NCI-H345 treated with DMSO at 0.1 percent for 48 hours (cell line): ENCODE data around the gene PSME4.
"Not testable (repeated sequence)": the region's sequence is repeated elsewhere in the genome, so short reads cannot be mapped to it uniquely, and the experiment has no call there.

Experiments
- DNase-seq: peaks from one replicate; lab custom pipeline; 2025; ENCODE audit not compliant: unreplicated experiment; lab: John Stamatoyannopoulos, UW

Gene PSME4

DNA sequence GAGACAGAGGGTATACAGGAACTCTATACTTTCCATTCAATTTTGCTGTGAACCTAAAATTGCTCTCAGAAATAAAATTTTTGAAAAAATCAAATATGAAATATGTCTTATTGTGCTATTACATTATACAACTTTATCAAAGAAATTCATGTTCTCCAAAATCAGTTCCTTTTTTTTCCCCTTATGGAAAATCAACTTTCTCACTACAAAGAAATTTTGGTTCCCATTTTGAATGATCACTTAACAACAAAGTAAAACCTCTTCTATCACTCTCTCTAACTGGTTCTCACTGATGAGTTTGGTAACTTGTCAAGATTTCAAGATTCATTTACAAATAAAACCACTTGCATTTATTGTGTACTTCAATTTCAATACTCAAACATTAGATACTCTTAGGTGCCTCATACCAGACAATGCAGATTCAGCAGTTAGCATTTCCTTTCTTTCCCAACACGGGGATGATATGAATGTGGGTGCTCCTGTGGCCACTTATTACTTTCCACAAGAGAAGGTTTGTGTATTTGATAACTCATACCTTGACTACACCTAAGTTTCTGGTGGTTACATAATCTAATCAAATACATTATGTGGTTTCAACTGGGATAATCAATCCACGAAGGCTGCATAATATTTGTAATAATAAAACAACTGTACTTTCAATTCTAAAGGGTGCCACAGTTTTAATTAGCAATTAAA lies 6.4 kb downstream of the PSME4 start:
- DNase-seq, result no peak

GRCh38 chr2:53961478-53962216 lies 9.1 kb downstream of the PSME4 start:
- not testable (repeated sequence) for DNase-seq

- DNase-seq, result no peak
Measured at GRCh38 chr2:53960476-53960875, 10.3 kb downstream of the PSME4 start.

DNA sequence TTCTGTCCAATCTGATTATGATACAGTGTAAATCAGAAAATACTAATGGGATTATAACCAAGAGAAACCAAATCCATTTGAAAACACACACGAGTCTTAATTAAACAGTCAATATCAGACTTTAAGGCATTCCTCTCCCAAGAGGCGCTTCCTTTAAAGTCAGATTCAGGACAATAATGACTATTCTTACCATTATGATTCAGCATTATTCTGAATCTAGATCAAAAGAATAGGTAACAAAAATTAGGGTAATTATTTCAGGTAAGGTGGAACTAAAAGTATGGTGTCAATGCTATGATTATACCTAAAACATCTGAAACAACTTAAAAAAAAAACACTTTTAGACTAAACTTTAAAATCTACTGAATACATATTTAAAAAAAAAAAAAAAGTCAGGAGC lies 12.3 kb downstream of the PSME4 start:
- no peak for DNase-seq

GRCh38 chr2:53952519-53952918 lies 18.3 kb downstream of the PSME4 start:
- DNase-seq, result no peak

DNA sequence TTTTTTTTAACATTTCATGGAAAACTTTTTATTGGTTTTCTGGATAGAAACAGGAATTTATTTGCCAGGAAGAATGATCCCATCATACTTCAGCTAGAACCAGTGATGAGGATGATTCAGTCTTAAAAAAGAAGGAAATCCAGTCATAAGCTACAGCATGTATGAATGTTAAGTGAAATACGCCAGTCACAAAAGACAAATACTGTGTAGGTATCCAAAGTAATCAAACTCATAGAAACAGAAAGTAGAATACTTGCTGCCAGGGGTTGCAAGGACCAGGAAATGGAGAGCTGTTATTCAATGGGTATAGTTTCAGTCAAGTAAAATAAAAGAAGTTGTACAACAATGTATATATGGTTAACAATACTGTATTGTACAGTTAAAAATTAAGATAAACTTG lies 21.3 kb downstream of the PSME4 start:
- no peak for DNase-seq

- DNase-seq, result no peak
Measured at GRCh38 chr2:53945538-53945937, 25.3 kb downstream of the PSME4 start.

DNA sequence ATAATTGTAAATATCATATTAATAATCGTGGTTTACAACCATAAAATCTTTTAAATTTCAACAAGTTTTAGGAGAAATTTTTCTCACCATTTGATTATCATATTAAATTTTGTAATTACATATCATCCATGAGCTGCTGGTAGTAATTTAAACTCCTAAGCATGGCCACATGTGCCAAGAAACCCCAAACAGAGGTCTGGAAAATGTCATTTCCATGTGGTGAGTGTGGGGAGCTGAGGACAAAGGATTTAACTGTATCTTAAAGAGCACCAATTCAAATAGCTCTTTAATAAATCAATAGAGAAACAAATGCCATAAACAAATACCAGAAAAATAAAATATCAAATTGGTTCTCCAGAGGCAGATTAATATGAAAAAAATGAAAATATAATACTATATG lies 26.3 kb downstream of the PSME4 start:
- DNase-seq, result no peak

DNA sequence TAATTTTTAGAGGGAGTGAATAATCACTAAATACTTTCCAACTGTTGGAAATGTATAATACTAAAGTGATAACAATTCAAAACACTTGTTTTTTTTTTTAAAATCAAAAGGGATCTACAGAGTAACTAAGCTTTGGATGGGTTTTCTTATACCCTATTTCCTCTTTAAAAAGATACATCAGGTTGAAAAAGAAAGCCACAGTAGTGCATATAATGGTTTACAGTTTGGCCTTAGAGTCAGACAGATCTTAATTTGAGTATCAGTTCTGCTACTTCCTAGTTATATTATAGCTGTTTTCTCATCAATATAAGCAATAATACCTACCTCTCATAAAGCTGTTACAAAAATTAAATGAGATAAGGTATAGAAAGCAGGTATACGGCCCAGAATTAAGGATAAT lies 28.5 kb downstream of the PSME4 start:
- DNase-seq, result no peak

DNA sequence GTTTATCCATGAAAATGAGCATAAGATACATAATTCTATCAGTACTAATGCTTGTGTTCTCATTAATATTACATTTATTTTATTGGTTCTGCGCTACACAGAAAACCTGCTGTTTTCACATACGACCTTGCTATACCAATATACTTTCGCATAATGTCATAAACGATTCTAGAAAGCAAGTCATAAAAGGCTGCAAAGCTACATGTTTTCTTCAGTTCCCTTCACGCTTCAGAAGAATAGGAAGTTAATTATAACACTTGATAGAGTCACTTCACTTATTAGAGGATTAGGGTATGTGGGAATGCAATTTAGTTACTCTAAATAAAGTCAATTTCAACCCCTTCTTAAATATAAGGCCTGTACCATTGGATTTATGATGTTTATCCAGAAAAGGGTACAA lies 29.0 kb downstream of the PSME4 start:
- DNase-seq, result no peak

DNA sequence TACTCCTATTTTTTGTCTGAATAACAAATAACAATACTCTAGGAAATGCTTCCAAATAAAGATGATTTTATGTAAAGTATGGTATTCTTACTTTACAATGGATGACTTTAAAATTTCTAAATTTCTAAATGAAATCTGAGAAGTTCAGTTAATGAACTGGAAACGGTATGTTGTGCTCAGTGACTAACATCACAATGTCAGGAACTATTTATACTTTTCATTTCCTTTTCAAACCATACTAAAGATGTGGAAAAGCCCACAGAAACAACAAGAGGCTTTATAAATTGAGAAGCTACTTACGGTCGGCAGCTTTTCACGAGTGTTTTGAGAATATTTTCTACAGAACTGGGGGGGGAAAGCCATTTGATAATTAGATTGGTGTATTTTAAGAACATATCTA lies 31.1 kb downstream of the PSME4 start:
- DNase-seq, result no peak

DNA sequence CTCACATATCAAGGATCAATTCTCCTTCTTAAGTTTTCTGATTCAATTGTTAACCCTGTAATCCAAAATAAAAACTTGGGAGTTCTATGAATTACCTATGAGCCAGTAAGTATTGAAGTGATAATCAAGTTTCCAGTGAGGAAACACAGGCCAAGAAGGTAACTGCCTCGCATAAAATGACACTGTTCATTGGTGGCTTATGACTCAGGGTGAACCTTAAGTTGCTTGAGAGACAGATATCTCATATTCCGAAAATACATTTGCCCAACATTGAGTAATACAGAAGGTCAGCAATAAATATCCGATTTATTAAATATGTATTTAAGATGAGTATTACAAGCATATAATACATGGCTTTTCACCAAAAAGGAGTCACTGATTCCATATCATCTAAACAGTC lies 31.9 kb downstream of the PSME4 start:
- DNase-seq, result no peak

DNA sequence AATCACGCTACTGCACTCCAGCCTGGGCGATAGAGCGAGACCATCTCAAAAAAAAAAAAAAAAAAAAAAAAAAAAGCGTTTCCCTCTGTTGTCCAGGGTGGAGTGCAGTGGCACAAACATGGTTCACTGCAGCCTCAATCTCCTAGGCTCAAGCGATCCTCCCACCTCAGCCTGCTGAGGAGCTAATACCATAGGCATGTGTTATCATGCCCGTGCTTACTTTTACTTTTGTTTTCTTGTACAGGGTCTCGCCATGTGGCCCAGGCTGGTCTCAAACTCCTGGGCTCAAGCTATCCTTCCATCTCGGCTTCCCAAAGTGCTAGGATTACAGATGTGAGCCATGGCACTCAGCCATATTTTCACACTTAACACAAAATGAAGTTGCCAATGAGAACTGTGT lies 37.5 kb downstream of the PSME4 start:
- DNase-seq, result no peak

- not testable (repeated sequence) for DNase-seq
Measured at GRCh38 chr2:53926321-53926720, 44.5 kb downstream of the PSME4 start.

GRCh38 chr2:53913721-53914120 lies 57.1 kb downstream of the PSME4 start:
- no peak for DNase-seq

- no peak for DNase-seq
Measured at GRCh38 chr2:53911434-53912189, 59.2 kb downstream of the PSME4 start.

- no peak for DNase-seq
Measured at GRCh38 chr2:53907582-53907981, 63.2 kb downstream of the PSME4 start.

- DNase-seq, result no peak
Measured at GRCh38 chr2:53905396-53905795, 65.4 kb downstream of the PSME4 start.

DNA sequence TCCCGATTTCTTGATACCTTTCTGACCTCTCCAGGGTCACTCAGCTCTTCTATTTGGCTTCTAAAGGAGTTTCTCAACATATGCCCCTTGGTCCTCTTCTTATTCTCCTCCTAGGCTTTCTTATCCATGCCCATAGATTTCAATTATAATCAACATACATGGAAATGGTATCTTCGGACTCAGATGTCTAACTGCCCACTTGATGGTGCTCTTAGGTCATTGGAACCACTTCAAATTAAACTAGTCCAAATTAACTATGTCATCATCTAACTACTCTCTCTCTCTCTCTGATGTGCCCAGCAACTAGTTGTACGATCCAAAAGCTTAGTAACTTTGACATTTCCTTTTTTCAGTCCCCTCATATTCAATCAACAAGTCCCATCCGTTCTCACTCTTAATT lies 67.8 kb downstream of the PSME4 start:
- no peak for DNase-seq

GRCh38 chr2:53901192-53901591 lies 69.6 kb downstream of the PSME4 start:
- no peak for DNase-seq

- no peak for DNase-seq
Measured at GRCh38 chr2:53896864-53897263, 73.9 kb downstream of the PSME4 start.
